ENCODE results near the gene GNG2. TPM values are rescaled to one million over a fixed set of nuclear protein-coding genes. Genes with fewer than 3 reads are reported as not detected.

Gene GNG2
- total and polyA plus RNA-seq, 10 of the 15 experiments (the other 5 are each of a cell fraction or from before 2014, with no cell fraction given) = 31.6 to 114 (median 66.4) TPM

- TF ChIP-seq, protein P1, sequence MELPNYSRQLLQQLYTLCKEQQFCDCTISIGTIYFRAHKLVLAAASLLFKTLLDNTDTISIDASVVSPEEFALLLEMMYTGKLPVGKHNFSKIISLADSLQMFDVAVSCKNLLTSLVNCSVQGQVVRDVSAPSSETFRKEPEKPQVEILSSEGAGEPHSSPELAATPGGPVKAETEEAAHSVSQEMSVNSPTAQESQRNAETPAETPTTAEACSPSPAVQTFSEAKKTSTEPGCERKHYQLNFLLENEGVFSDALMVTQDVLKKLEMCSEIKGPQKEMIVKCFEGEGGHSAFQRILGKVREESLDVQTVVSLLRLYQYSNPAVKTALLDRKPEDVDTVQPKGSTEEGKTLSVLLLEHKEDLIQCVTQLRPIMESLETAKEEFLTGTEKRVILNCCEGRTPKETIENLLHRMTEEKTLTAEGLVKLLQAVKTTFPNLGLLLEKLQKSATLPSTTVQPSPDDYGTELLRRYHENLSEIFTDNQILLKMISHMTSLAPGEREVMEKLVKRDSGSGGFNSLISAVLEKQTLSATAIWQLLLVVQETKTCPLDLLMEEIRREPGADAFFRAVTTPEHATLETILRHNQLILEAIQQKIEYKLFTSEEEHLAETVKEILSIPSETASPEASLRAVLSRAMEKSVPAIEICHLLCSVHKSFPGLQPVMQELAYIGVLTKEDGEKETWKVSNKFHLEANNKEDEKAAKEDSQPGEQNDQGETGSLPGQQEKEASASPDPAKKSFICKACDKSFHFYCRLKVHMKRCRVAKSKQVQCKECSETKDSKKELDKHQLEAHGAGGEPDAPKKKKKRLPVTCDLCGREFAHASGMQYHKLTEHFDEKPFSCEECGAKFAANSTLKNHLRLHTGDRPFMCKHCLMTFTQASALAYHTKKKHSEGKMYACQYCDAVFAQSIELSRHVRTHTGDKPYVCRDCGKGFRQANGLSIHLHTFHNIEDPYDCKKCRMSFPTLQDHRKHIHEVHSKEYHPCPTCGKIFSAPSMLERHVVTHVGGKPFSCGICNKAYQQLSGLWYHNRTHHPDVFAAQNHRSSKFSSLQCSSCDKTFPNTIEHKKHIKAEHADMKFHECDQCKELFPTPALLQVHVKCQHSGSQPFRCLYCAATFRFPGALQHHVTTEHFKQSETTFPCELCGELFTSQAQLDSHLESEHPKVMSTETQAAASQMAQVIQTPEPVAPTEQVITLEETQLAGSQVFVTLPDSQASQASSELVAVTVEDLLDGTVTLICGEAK (IDR thresholded peaks at IDR 0.05; ENCODE audit: borderline replicate concordance) = no peak
- TF ChIP-seq SREBF2 (IDR thresholded peaks at IDR 0.05; ENCODE audit: low read length) (no peak), WRNIP1 (IDR thresholded peaks at IDR 0.05; ENCODE audit: borderline replicate concordance, low read depth, low read length) (no peak), EZH2 (IDR thresholded peaks at IDR 0.05; ENCODE audit: borderline replicate concordance, control insufficient read depth, low read depth, low read length) (no peak), HCFC1 (IDR thresholded peaks at IDR 0.05; ENCODE audit: low read length) (no peak)
Measured at GRCh38 chr14:51959928-51960327, 99.5 kb downstream of the GNG2 start (continued).

DNA sequence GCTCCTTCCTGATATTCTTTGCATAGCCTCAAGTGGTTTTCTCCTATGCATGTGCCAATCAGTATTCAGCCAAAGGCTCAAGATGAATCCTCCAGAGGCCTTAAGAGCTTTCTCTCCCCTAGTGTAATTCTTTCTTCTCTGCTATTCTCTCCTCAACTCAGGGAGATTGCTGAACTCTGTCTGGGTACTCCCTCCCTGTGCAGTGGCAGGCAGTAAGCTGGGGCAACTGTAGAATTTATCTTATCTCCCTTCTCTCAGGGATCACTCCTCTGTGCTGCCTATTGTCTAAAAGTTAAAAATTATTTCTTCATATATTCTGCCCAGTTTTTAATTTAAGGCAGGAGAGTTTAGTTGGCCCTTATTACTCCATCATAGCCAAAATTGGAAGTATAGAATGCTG, 100.5 kb downstream of the GNG2 start:
- no peaks in the 10 kb centered on the region for H3K79me2 ChIP-seq (ENCODE audit: control insufficient read depth, insufficient read depth, low read length)
- H3K4me1 ChIP-seq (ENCODE audit: control insufficient read depth, insufficient read depth, low read length) = no peaks in the 10 kb centered on the region
- H3K36me3 ChIP-seq (ENCODE audit: control insufficient read depth in 2 of 2, insufficient read depth in 2 of 2, low read length in 1 of 2) = peaks cover 0 to 3% of the 10 kb centered on the region in 2 experiments; a peak in 1 of 4 replicates
- no peaks in the 10 kb centered on the region for H3K27me3 ChIP-seq (replicated peaks in 1 of 2; ENCODE audit: control insufficient read depth in 2 of 2, insufficient read depth in 2 of 2, low read length in 1 of 2)
- H3K4me2 ChIP-seq (ENCODE audit: control insufficient read depth, insufficient read depth) = no peak overlapping the region
- intact Hi-C loops (cut with micrococcal nuclease; ENCODE audit: unreplicated experiment) (no loop called here), in situ Hi-C loops (cut with MboI) (no loop called here)
- no peak overlapping the region for H3K27ac ChIP-seq (ENCODE audit: control insufficient read depth, insufficient read depth)
- H2AFZ ChIP-seq (ENCODE audit: control insufficient read depth, low read depth, low read length) = no peak overlapping the region
- TF ChIP-seq CBFB (IDR thresholded peaks at IDR 0.05; ENCODE audit: low read depth) = no peak
- TF ChIP-seq JUND (IDR thresholded peaks at IDR 0.05; ENCODE audit: low read depth, low read length) = no peak
- ATAC-seq (no peak), DNase-seq (ENCODE audit: low read depth, low spot score) (no peak), FAIRE-seq (no peak)
- ChIA-PET SMC1A (ENCODE audit: uncharacterized antibody, unreplicated experiment) (interaction anchor here (1.4 kb wide), 1 partner anchor 34 kb away, joined by 4 read pairs; no protein-coding TSS in a partner anchor), POLR2A (no interaction called here), CTCF (no interaction called here), RAD21 (ENCODE audit: unreplicated experiment) (no interaction called here)
- no peak overlapping the region for H3K9ac ChIP-seq (ENCODE audit: control insufficient read depth, insufficient read depth, low read length)
- no TSS peak for BruUV-seq (replicated peaks)
- no peak overlapping the region for H3K4me3 ChIP-seq
- H4K20me1 ChIP-seq (ENCODE audit: control insufficient read depth, insufficient read depth) = no peaks in the 10 kb centered on the region
- no peaks in the 10 kb centered on the region; the same call in 2 of the 3 replicates for H3K9me3 ChIP-seq (replicated peaks; ENCODE audit: control insufficient read depth, insufficient read depth, low read length)
